Activated naive CD8-positive, alpha-beta T cell (primary cell): ENCODE data around the gene C2CD2.

ENCODE experiments used
- H3K27ac Mint-ChIP-seq: one replicate; pipeline ENCODE4 v1.8.0; 2021; ENCODE audit warnings: mixed read lengths
- H3K27me3 Mint-ChIP-seq: one replicate; pipeline ENCODE4 v1.8.0; 2021; ENCODE audit warnings: mixed read lengths
- H3K36me3 Mint-ChIP-seq: one replicate; pipeline ENCODE4 v1.8.0; 2021; ENCODE audit warnings: mixed read lengths
- H3K4me1 Mint-ChIP-seq: one replicate; pipeline ENCODE4 v1.8.0; 2021; ENCODE audit warnings: low read depth, mixed read lengths
- H3K4me3 Mint-ChIP-seq: one replicate; pipeline ENCODE4 v1.8.0; 2021; ENCODE audit warnings: mild to moderate bottlenecking, mixed read lengths
- H3K9me3 Mint-ChIP-seq: one replicate; pipeline ENCODE4 v1.8.0; 2021; ENCODE audit warnings: low read depth, mixed read lengths

C2CD2 gene

DNA sequence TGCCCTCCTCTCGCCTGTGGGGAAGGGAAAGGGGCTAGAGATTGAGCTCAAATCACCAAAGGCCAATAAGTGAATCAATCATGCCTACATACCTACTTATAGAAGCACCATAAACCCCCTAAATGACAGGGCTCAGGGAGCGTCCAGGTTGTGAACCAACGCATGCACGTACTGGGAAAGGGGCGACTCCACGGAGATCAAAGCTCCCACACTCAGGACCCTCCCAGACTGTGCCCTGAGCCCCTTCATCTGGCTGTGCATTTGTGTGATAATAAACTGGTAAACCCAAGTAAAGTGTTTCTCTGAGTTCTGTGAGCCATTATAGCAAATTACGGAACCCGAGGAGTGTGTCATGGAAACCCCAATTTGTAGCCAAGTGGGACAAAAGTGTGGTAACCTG, 50.9 kb downstream of the C2CD2 start:
- Mint-ChIP-seq H3K4me3 (no peak overlapping the region), H3K4me1 (peaks cover 26% of the 10 kb centered on the region), H3K36me3 (peaks cover 9% of the 10 kb centered on the region), H3K9me3 (no peaks in the 10 kb centered on the region), H3K27me3 (no peaks in the 10 kb centered on the region), H3K27ac (no peak overlapping the region)

DNA sequence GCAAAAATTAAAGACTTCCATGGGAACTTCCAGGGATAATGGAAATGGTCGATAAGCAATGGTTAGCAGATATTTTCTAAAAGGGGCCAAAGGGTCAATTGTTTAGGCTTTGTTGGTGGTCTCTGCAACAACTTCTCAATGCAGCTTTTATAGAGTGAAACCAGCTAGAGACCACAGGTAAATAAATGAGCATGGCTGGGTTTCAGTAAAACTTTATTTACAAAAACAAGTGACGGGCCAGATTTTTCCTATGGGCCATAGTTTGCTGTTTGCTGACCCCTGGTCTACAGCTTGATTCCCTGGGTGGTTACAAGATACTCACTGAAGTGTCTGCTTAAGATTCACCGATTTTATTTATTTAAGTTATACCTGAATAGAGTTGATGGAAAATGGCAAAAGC, 52.0 kb downstream of the C2CD2 start:
- H3K9me3 Mint-ChIP-seq, result no peaks in the 10 kb centered on the region
- H3K27me3 Mint-ChIP-seq, result no peaks in the 10 kb centered on the region
- no peak overlapping the region for H3K27ac Mint-ChIP-seq
- H3K4me3 Mint-ChIP-seq, result no peak overlapping the region
- peaks cover 28% of the 10 kb centered on the region for H3K4me1 Mint-ChIP-seq
- H3K36me3 Mint-ChIP-seq, result peaks cover 9% of the 10 kb centered on the region

DNA sequence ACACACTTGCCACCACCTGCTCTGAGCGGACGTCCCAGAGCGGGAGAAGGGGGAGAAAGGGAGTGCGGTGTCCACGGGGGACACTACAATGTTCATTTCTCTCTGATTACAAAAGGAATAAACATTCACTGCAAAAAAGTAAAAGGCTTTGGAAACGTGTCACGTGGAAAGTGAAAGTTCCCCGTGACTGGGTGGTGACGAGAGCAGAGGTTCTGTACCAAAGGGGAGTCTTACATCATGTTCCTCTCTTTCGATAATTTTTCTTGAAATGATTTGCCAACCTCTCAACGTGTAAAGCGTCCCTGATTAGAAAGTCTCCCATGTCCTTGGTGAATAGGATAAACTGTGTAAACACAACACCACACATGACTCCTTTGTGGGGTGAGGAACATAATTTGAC, 52.7 kb downstream of the C2CD2 start:
- H3K27ac Mint-ChIP-seq, result peak overlapping the region; percentile 51

DNA sequence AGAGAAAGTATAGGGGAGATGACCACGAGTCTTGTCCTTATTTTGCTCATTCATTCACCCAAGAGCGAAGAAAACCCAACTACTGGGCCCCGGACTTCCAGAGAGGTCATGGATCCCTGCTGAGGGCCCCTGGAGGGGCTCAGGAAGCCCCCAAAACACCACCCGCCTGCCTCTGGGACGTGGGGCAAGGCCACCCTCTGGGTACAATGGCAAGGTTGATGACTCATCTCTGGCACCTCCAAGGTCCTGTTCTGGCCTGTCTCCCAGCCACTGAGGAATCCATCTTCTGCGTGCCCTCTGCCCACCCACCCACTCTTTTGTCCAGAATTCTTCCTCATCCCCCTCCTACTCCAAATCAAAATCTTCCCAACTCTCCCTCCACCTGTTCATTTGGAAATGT, 53.4 kb downstream of the C2CD2 start:
- H3K36me3 Mint-ChIP-seq, result peaks cover 9% of the 10 kb centered on the region
- H3K27me3 Mint-ChIP-seq, result no peaks in the 10 kb centered on the region
- H3K9me3 Mint-ChIP-seq, result no peaks in the 10 kb centered on the region
- no peak overlapping the region for H3K4me3 Mint-ChIP-seq
- H3K4me1 Mint-ChIP-seq, result peaks cover 40% of the 10 kb centered on the region
- no peak overlapping the region for H3K27ac Mint-ChIP-seq

More for the DNA sequence above, 52.7 kb downstream of the C2CD2 start:
- Mint-ChIP-seq H3K9me3 (no peaks in the 10 kb centered on the region), H3K4me3 (no peak overlapping the region), H3K36me3 (peaks cover 9% of the 10 kb centered on the region), H3K4me1 (peaks cover 33% of the 10 kb centered on the region), H3K27me3 (no peaks in the 10 kb centered on the region)

DNA sequence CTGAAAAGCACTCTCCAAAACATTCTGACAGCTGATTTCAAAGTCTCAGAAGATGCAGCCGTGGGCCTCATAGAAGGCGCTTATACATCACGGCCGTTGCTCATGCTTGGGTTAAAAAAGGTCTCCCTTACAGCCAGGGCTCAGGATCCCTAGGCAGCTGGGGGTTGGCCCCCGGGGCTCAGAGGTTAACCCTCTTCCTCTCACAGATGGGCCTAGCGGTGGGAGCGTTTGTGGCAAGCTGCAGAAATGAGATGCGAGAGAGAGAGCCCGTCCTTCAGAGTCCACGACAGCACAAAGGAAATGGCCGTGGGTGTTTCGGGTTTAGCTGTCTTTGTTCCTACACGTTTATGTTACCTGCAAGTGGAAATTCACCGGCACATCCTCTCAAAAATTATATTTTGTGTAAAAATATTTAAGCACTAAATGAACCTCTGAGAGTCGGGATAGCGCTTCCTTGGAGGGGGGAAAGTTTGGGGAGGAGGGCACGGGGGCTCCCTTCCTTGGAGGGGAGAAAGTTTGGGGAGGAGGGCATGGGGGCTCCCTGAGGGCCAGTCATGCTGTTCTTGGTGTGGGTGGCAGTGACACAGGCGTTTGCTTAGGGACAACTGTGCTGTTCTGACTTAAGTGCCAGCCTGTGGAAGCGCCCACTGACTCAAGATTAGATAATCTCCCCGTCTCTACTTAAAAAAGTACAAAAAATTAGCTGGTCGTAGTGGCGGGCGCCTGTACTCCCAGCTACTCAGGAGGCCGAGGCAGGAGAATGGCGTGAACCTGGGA, 54.2 kb downstream of the C2CD2 start:
- Mint-ChIP-seq H3K4me3 (peak overlapping the region; percentile 62), H3K4me1 (peaks cover 43% of the 10 kb centered on the region), H3K27me3 (no peaks in the 10 kb centered on the region), H3K9me3 (no peaks in the 10 kb centered on the region), H3K36me3 (peaks cover 9% of the 10 kb centered on the region), H3K27ac (peak overlapping the region; percentile 83)

DNA sequence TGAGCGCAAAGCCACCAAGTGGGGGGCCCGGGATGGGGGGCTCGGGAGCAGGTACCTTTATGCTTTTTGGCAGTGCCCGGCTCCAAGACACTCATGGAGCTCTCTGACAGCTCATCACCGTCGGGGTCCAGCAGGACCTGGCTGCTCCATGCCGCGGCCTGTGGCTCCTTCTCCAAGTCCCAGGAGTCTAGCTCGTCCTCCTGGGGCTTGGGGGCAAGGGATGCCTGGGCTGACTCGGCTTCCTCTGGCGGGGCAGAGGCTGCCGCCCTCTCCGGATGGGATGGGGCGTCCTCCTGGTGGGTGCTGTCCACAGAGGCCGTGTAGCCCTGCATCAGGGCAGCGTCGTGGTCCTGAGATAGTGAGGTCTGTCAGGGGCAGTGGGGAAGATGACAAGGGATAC, 54.8 kb downstream of the C2CD2 start:
- Mint-ChIP-seq H3K4me1 (peaks cover 43% of the 10 kb centered on the region), H3K36me3 (peaks cover 9% of the 10 kb centered on the region), H3K9me3 (no peaks in the 10 kb centered on the region), H3K27me3 (no peaks in the 10 kb centered on the region), H3K27ac (peak overlapping the region; percentile 83), H3K4me3 (peak overlapping the region; percentile 62)

DNA sequence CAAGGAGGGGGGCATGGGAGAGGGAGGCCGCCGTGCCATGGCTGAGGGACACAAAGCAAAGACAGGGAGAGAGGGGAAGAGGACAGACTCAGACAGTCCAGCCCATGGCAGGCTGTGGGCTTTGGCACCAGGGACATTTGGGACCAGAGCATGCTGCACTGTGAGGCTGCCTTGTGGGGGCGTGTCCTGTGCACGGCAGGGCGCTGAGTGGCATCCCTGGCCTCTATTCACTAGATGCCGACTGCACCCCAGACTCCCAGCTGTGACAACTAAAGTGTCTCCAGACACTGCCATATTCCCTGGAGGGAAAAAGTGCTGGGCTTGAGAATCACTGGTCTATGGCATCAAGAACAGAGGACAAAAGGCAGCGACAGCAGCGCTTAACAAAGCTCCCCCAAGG, 56.1 kb downstream of the C2CD2 start:
- no peaks in the 10 kb centered on the region for H3K27me3 Mint-ChIP-seq
- no peaks in the 10 kb centered on the region for H3K9me3 Mint-ChIP-seq
- H3K27ac Mint-ChIP-seq, result no peak overlapping the region
- peaks cover 43% of the 10 kb centered on the region for H3K4me1 Mint-ChIP-seq
- H3K36me3 Mint-ChIP-seq, result peaks cover 7% of the 10 kb centered on the region
- H3K4me3 Mint-ChIP-seq, result no peak overlapping the region

DNA sequence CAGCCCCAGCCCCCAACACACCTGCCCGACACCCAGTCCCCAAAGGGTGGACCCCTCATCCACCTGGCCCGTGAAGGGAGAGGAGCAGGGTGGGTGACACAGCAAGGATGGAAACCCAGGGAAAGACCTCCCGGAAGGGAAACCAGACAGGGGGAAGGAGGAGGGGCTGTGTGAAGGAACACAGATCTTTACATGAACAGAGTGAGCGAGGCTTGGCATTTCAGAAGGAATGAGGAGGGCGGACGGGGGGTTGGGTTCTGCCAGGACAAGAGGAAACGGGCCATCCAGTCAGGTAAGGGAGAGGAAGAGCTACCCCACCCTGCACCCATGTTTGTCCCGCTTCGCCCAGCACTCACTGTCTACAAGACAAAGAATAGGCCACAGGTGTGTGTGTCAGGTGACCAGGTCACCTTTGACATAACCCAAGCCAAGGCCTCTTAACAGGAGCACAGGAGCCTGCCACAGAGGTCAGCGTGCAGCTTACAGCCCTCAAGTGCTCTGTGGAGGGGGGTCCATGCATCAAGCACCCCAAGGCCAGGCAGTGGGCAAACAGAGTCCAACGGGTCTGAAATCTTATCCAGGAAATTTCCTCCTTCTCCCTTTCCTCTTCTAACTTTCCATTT, 56.7 kb downstream of the C2CD2 start:
- peaks cover 7% of the 10 kb centered on the region for H3K36me3 Mint-ChIP-seq
- no peak overlapping the region for H3K27ac Mint-ChIP-seq
- peaks cover 43% of the 10 kb centered on the region for H3K4me1 Mint-ChIP-seq
- H3K9me3 Mint-ChIP-seq, result no peaks in the 10 kb centered on the region
- no peaks in the 10 kb centered on the region for H3K27me3 Mint-ChIP-seq
- H3K4me3 Mint-ChIP-seq, result no peak overlapping the region

DNA sequence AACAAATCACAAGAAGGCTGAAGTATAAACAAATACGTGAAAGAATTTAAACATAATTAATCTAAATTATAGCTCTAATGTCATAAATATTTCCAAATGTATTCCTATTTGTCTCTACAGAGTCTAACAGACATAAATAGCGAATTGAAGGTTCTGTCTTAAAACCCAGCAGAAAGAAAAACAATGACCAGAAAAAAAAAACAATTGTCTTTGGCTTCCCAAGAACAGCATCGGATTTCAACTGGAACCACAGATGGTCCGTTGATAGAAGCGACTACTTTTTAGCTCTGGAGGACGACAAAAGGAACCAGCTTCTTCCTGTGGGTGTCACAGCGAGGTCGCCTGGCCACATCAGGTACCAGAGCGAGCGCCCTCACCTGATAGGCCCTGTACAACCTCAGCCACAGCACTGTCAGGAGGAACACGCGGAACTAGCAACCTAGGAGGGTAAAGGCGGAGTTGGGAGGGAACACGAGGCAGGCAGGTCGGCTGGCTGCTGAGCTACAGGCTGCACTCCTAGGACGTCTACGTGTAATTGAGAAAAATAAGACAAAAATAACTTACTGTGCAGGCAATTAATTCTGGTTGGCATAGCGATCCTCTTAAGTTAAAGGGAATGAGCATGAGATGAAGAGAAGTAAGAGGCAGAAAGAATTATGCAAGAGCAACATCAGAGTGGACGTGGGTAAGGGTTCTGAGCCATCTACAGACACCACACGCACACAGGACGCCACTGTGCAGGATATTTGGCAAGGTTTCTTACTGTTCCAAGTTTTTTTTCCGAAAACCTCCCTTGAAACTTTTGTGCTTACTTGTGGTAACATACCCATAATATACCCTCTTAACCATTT, 58.0 kb downstream of the C2CD2 start:
- Mint-ChIP-seq H3K27ac (peak overlapping the region; percentile 82), H3K9me3 (no peaks in the 10 kb centered on the region), H3K36me3 (no peaks in the 10 kb centered on the region), H3K4me1 (peaks cover 36% of the 10 kb centered on the region), H3K4me3 (peak overlapping the region; percentile 49), H3K27me3 (no peaks in the 10 kb centered on the region)

DNA sequence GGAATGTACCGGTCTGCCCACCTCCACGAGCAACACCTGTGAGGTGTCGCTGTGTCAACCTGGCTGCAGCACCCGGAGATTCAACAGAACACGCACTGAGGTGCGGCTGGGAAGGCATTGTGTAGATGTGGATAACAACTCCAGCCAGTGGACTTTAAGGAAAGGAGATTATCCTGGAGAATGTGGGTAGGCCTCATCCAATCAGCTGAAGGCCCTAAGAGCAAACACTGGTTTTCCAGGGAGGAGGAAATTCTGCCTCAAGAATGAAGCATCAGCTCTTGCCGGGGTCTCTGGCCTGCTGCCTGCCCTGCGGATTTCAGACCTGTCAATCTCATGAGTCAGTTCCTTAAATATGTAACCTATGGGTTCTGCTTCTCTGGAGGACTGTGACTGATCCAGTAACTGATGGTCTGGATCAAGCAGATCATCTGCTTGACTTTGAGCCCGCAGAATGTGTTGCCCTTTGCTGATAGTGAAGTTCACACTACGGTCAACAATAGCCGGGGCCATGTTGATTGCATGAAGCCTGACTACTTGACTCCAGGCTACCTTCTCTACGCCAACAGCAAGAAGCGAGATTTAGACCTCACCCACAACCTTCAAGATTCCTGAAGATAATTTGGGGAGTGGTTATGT, 58.8 kb downstream of the C2CD2 start:
- H3K27ac Mint-ChIP-seq, result peak overlapping the region; percentile 28
- peaks cover 34% of the 10 kb centered on the region for H3K4me1 Mint-ChIP-seq
- H3K36me3 Mint-ChIP-seq, result no peaks in the 10 kb centered on the region
- H3K4me3 Mint-ChIP-seq, result no peak overlapping the region
- no peaks in the 10 kb centered on the region for H3K27me3 Mint-ChIP-seq
- H3K9me3 Mint-ChIP-seq, result no peaks in the 10 kb centered on the region

DNA sequence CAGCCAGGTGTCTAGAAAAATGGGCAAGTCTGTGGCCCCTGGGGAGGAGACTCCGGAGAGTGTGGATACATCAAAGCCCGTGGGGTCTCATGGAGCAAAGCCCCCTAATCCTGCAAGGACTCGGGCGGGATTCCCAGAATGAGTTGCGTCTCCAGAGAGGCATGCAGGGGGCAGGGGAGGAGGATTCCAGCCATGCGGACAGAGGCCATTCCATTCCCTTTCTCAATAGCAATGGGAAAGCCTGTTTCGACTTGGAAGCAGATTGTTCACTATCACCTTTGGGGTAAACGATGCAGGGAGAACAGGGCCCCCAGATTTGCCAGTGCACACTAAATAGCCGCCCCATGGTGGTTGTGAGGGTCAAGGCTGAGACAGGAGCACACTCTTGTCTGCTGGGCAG, 59.3 kb downstream of the C2CD2 start:
- Mint-ChIP-seq H3K36me3 (no peaks in the 10 kb centered on the region), H3K27ac (no peak overlapping the region), H3K9me3 (no peaks in the 10 kb centered on the region), H3K4me3 (no peak overlapping the region), H3K4me1 (peaks cover 30% of the 10 kb centered on the region), H3K27me3 (no peaks in the 10 kb centered on the region)

DNA sequence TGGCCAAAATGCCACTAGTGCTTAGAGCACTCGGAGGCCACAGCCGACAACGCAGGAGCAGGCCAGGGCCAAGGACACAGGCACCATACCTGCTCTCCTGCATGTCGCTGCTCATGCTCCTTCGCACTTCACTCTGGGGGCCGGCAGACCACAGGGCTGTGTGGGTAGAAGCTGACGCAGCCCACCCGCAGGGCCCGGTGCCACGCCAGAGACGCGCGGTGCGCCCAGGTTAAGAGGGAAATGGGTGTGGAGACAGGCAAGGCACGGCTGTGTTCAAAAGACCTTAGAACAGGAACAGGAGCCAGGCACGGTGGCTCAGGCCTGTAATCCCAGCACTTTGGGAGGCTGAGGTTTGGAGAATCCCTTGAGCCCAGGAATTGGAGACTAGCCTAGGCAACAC, 61.1 kb downstream of the C2CD2 start:
- Mint-ChIP-seq H3K9me3 (no peaks in the 10 kb centered on the region), H3K27me3 (no peaks in the 10 kb centered on the region), H3K4me3 (no peak overlapping the region), H3K27ac (no peak overlapping the region), H3K36me3 (peaks cover under 1% of the 10 kb centered on the region), H3K4me1 (peaks cover 17% of the 10 kb centered on the region)

DNA sequence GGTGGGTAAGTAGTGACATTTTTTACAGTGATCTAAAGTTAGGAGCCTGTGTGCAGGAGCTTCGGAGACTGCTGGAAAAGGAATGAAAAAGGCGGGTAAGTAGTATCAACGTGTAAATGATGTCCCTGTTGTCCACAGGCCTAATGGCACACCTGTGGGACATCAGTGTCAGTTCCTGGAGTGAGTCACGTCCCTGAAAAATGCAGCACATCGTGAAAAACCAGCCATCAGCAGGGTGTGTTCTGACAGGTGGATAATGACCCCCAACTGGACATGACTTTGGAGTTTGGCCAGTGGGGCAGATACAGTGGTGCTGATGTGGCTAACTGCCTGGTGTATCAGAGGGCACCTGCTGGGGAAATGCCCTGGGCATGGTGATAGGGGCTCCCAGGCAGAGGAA, 62.7 kb downstream of the C2CD2 start:
- no peaks in the 10 kb centered on the region for H3K27me3 Mint-ChIP-seq
- peaks cover 2% of the 10 kb centered on the region for H3K36me3 Mint-ChIP-seq
- peaks cover 10% of the 10 kb centered on the region for H3K4me1 Mint-ChIP-seq
- no peak overlapping the region for H3K4me3 Mint-ChIP-seq
- no peaks in the 10 kb centered on the region for H3K9me3 Mint-ChIP-seq
- no peak overlapping the region for H3K27ac Mint-ChIP-seq

DNA sequence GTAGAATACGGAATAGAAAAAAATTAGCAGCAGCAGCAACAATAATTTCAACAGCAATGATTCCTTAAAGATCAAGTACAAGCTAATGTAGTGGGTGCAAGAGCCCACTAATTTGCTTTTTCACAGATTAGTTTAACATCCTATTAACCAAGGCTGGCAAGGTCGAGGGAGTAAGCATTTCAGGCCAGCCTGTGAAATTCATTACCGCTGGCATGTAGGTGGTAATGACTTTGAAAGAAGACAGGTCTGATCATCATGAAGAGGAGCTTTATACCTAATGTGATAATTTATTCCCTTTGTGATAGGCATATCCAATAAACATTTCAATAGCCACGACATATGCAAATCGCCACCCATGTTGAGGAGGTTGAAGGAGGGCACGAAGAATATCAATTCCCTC, 63.5 kb downstream of the C2CD2 start:
- H3K4me1 Mint-ChIP-seq, result peaks cover 2% of the 10 kb centered on the region
- H3K4me3 Mint-ChIP-seq, result no peak overlapping the region
- no peaks in the 10 kb centered on the region for H3K27me3 Mint-ChIP-seq
- peaks cover 2% of the 10 kb centered on the region for H3K36me3 Mint-ChIP-seq
- no peak overlapping the region for H3K27ac Mint-ChIP-seq
- H3K9me3 Mint-ChIP-seq, result no peaks in the 10 kb centered on the region
